A673 (cell line): Measurements from ENCODE around the gene GAS2L2.

Experiments used
- EZH2 ChIP-seq: fragments of 200-600 bp; sonication (generic); IDR thresholded peaks from 2 replicates; pipeline ENCODE4 v1.6.1; 2017; ENCODE audit warnings: borderline replicate concordance, low read depth, mild to moderate bottlenecking, mixed read lengths, antibody characterized with exemption, low read length; ENCODE audit not compliant: poor library complexity, severe bottlenecking
- TF ChIP-seq, protein P1 (sequence below): fragments of 300-800, 200-600 bp; sonication (generic); conservative IDR thresholded peaks from 2 replicates; pipeline ENCODE4 v1.5.1; 2017; ENCODE audit warnings: low read depth, mild to moderate bottlenecking, antibody characterized with exemption, low read length, moderate library complexity, mixed read lengths

- TF ChIP-seq, protein P1, sequence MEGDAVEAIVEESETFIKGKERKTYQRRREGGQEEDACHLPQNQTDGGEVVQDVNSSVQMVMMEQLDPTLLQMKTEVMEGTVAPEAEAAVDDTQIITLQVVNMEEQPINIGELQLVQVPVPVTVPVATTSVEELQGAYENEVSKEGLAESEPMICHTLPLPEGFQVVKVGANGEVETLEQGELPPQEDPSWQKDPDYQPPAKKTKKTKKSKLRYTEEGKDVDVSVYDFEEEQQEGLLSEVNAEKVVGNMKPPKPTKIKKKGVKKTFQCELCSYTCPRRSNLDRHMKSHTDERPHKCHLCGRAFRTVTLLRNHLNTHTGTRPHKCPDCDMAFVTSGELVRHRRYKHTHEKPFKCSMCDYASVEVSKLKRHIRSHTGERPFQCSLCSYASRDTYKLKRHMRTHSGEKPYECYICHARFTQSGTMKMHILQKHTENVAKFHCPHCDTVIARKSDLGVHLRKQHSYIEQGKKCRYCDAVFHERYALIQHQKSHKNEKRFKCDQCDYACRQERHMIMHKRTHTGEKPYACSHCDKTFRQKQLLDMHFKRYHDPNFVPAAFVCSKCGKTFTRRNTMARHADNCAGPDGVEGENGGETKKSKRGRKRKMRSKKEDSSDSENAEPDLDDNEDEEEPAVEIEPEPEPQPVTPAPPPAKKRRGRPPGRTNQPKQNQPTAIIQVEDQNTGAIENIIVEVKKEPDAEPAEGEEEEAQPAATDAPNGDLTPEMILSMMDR = no peak
- TF ChIP-seq EZH2 = no peak
Measured at GRCh38 chr17:35748341-35748841, 4.6 kb downstream of the GAS2L2 start.
